Measurements from ENCODE around the gene C1orf226. TPM values are rescaled to one million over a fixed set of nuclear protein-coding genes. Genes with fewer than 3 reads are reported as not detected.

Gene C1orf226
- total RNA-seq, 2 experiments from 2014 or later: not detected

Small RNAs within 50 kb of the gene (microRNA-seq; reads per million reads assigned to microRNA genes)
- not detected for gene MIR556 (ENCODE audit: borderline microRNAs expressed, borderline replicate concordance)

Other genes starting within 250 kb of the C1orf226 start
- not detected for gene SPATA46, start 4.9 kb upstream of the C1orf226 start, total RNA-seq
- not detected for gene SH2D1B, start 30.4 kb downstream of the C1orf226 start, total RNA-seq
- gene UHMK1, start 116.1 kb downstream of the C1orf226 start, total RNA-seq: 10 to 100 TPM; 47.3 to 47.6 TPM
- gene UAP1, start 180.0 kb downstream of the C1orf226 start, total RNA-seq: 10 to 100 TPM; 44.5 to 45.8 TPM

Data from CD4-positive, alpha-beta T cell (primary cell).